DOHH2 (cell line): ENCODE data around the gene PIGR.

Experiments
- CTCF ChIP-seq: fragments of 200-600 bp; sonication (generic); IDR thresholded peaks from one replicate; pipeline ENCODE4 v1.5.1; 2014; ENCODE audit warnings: antibody characterized with exemption, mild to moderate bottlenecking, low read depth, low read length; ENCODE audit not compliant: poor library complexity, severe bottlenecking
- EZH2phosphoT487 ChIP-seq: fragments of 200-600 bp; sonication (generic); IDR thresholded peaks from 2 replicates; pipeline ENCODE4 v1.6.1; 2017; ENCODE audit warnings: borderline replicate concordance, mild to moderate bottlenecking, antibody characterized with exemption, low read length, moderate library complexity, mixed read lengths

GRCh38 chr1:206925106-206925736, 21.0 kb downstream of the PIGR start:
- TF ChIP-seq CTCF (peak; percentile 48), EZH2phosphoT487 (no peak)
